ENCODE results near the gene CGB1.
"Not testable (repeated sequence)": the region's sequence is repeated elsewhere in the genome, so short reads cannot be mapped to it uniquely, and the experiment has no call there.

Gene CGB1

DNA sequence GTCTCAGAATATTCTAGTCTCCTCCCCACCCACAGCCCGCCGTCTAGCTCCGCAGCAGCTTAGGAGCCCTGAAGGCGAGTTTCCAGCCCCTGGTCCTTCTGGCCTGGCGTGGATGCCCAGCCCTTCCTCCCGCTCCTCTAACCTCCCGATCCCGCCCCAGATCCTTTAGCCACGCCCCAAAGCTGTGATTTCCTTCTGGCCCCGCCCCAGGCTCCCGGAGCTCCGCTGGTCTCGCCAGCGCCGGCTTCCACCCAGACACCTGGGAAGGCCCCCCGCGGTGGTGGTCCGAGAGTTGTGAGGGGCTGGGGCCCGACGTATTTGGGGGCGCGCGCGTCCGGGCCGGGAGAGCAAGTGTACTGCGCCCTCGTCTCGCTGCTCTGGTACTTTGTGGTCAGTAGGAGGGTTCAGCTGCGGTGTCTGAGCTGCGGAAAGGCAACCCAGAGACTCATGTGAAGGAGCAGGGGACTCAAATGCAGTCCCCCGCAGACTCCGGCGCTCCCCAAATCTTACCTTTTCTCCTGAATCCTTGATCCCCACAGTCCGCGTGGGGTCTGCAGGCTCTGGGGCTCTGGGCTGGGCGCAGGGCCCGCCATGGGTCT lies 21.0 kb upstream of the CGB1 start, which contains the start of gene CGB7:
TSS of gene CGB7 (minus strand) at position 114 of the 599 bp plus-strand sequence. CDS start 2,374 bp downstream, outside the sequence.
- peak; percentile 36 to 68 for DNase-seq

DNA sequence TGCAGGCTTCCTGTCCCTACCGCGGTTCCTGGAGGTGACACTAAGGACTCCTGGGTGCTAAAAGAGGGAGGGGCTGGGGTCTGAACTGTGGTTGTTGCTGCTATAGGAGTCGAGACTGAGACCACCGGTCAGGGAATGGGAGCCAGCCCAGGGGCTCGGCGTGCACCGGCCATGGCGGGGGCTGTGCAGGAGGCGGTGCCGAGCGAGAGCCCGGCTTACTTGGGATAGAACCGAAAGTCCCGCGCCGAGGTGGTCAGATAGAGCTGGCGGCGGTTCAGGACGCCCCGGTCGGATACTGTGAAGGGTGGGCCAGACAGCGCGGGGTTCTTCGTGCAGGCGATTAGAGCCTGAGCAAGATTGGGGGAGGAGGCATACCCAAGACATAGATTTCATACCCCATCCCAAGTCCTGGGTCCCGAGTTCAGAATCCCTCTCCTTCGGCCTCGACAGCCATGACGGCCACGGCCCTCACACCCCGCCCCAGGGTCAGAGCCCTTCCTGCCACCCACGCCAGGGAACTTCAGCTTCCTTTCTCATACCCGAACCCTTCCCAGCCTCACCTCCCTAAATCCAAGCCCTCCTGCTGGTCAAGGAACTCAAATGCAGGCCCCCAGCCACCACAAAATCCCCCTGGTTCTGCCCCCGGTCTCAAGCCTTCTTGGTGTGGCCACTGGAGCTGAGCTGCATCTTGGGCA lies 20.4 kb upstream of the CGB1 start:
- DNase-seq, result not testable (repeated sequence)

DNA sequence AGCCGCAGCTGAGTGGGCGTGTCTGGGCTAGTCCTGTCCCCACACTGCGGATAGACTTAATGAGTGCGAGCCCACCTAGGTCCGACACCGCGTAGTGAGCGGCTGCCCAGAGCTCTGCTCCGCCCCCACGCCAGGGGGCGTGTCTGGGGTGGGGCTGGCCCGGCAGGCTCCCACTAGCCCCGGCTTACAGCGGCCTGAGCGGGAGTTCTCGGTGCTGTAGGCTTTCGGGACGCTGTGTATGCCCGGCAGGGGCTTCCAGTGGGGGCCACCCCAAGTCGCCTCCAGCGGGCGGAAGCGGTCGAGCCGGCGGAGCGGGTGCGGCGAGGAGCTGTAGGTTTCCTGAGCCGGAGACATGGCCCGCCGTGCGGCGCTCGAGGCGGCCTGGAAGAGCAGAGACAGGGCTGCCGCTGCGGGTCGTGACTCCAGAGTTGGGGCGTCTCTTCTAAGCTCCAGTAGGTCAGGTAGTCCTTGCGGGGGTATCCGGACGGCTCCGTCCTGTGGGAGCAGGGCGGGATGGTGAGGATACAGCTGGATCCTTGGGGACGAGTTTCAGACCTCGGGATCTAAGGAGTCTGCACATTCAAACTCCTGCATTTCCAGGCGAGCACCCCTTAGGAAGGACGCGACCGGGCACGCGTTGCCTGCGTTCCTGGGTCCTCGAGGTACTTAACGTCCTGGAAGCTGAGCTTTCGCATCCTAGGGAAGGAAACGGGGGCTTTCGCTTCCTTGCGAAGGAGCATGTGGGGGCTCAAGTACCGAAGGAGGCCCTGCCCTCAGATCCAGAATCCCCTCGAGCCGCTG lies 19.6 kb upstream of the CGB1 start:
- peak; percentile 27 to 63 for DNase-seq

- DNase-seq, result not testable (repeated sequence)
Observed at GRCh38 chr19:49050376-49051033, 13.8 kb upstream of the CGB1 start.

- DNase-seq, result not testable (repeated sequence)
Observed at GRCh38 chr19:49049834-49050233, 13.1 kb upstream of the CGB1 start.

- not testable (repeated sequence) for DNase-seq
Observed at GRCh38 chr19:49049011-49049410, 12.3 kb upstream of the CGB1 start, which contains the start of gene CGB8. Gene CGB8 (minus strand): TSS chr19:49049111. CDS start chr19:49048739, 372 bp downstream.

- DNase-seq, result not testable (repeated sequence)
Observed at GRCh38 chr19:49043548-49043947, 6.9 kb upstream of the CGB1 start, which contains the start of gene CGB5. Gene CGB5 (plus strand): TSS chr19:49043848. CDS start chr19:49044210, 362 bp downstream.

DNA sequence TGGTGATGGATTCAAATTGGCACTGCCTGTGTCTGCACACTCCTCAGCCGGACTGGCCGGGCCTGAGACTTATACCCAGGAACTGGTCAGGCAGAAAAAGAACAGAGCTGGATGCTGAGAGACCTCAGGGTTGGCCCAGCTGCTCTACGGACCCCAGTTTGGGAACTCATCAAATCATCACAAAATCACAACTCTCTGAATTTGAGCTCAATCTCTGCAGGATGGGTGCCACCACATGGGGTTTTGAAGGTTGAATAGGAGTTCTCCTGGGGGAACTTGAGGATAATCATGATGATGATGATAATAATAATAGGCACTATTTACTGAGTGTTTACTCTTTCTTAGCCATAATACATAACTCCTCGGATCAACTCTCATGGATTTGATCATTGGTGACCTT lies 6.0 kb upstream of the CGB1 start:
- not testable (repeated sequence) for DNase-seq

DNA sequence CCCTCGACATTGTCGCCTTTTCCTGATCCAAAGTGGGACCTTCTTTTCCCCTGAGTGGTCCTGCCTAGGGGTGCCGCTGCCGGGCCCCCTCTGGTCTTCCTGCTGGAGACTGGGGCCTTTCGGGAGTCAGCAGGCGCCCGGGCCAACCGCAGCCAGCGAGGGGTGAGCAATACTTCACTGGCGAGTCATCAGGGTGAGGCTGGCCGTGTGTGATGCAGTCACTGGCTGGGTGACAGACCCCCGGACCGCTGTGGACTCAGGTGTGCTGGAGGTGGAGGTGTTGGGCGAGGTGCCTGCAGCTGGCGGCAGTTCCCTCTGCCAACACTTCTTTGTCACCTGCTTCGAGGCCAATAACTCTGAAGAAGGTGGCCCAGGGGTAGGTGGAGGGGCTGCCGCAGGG lies 5.5 kb upstream of the CGB1 start:
- DNase-seq, result no peak

GRCh38 chr19:49039736-49040135 lies 3.0 kb upstream of the CGB1 start:
- DNase-seq, result not testable (repeated sequence)

DNA sequence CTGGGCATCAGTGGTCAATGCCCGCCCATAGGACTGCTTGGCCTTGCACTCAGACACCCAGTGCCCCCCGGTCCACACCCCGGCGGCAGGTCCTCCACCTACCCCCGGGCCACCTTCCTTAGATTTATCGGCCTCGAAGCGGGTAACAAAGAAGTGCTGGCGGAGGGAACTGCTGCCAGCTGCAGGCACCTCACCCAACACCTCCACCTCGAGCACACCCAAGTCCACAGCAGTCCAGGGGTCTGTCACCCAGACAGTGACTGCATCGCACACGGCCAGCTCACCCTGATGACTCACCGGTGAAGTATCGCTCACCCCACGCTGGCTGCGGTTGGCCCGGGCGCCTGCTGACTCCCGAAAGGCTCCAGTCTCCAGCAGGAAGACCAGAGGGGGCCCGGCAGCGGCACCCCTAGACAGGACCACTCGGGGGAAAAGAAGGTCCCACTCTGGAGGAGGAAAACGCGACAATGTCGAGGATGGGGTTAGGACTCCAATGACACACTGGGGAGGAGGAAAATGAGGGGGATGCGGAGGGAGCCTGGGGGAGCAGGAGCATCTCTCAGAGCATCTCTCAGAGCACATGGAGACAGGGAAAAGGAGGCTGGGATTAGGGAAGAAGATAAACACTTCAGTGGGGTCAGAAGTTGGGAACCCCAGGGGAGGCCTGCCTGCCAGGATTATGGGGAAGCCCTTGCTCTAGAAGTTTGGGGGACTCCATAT lies 2.0 kb upstream of the CGB1 start:
- not testable (repeated sequence) for DNase-seq

GRCh38 chr19:49038111-49038510 lies 1.4 kb upstream of the CGB1 start:
- DNase-seq, result not testable (repeated sequence)

- DNase-seq, result peak; percentile 40 to 80
Observed at GRCh38 chr19:49031642-49032301, 4.9 kb downstream of the CGB1 start, which contains the start of gene CGB2. Gene CGB2 (plus strand): TSS chr19:49031890. CDS start chr19:49032096, 206 bp downstream.

GRCh38 chr19:49030323-49030722 lies 6.4 kb downstream of the CGB1 start:
- not testable (repeated sequence) for DNase-seq

DNA sequence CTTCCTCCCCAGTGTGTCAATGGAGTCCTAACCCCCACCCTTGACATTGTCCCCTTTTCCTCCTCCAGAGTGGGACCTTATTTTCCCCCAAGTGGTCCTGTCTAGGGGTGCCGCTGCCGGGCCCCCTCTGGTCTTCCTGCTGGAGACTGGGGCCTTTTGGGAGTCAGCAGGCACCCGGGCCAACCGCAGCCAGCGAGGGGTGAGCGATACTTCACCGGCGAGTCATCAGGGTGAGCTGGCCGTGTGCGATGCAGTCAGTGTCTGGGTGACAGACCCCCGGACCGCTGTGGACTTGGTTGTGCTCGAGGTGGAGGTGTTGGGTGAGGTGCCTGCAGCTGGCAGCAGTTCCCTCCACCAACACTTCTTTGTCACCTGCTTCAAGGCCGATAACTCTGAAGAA lies 6.9 kb downstream of the CGB1 start:
- DNase-seq, result not testable (repeated sequence)

GRCh38 chr19:49028686-49029085 lies 8.0 kb downstream of the CGB1 start:
- DNase-seq, result not testable (repeated sequence)

DNA sequence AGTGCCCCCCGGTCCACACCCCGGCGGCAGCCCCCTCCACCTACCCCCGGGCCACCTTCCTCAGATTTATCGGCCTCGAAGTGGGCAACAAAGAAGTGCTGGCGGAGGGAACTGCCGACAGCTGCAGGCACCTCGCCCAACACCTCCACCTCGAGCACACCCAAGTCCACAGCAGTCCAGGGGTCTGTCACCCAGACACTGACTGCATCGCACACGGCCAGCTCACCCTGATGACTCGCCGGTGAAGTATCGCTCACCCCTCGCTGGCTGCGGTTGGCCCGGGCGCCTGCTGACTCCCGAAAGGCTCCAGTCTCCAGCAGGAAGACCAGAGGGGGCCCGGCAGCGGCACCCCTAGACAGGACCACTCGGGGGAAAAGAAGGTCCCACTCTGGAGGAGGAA lies 11.1 kb downstream of the CGB1 start:
- DNase-seq, result not testable (repeated sequence)

- not testable (repeated sequence) for DNase-seq
Observed at GRCh38 chr19:49025088-49025487, 11.6 kb downstream of the CGB1 start.

DNA sequence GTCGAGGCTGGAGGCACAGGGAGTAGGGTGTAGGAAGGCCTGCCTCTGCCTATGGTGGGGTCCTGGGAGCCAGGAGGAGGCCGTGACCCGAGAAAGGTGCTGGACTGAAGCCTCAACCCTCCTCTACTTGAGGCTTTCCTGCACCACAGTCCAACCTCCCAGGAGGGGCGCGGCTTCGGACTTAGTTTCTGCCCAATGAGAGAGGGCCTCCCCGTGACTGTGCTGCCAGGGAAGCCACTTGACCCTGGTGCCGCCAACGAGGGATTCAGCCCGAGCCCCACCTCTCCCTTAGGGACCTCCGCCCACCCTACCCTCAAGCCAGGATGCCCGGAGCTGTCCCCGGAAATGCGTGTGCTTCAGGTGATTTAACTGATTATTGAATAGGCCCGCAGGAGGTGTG lies 12.5 kb downstream of the CGB1 start, which contains the start of gene CGB3:
TSS of gene CGB3 (minus strand) at position 101 of the 400 bp plus-strand sequence. CDS start 362 bp downstream, outside the sequence.
- DNase-seq, result not testable (repeated sequence)

GRCh38 chr19:49022116-49022515 lies 14.6 kb downstream of the CGB1 start:
- DNase-seq, result no peak
